ENCODE data around the gene MAP7D3. TPM values are rescaled to one million over a fixed set of nuclear protein-coding genes. Genes with fewer than 3 reads are reported as not detected.
"Not testable (repeated sequence)": the region's sequence is repeated elsewhere in the genome, so short reads cannot be mapped to it uniquely, and the experiment has no call there.

Gene MAP7D3
- total and polyA plus RNA-seq, 2 donors: 9.2 to 9.4 TPM

DNA sequence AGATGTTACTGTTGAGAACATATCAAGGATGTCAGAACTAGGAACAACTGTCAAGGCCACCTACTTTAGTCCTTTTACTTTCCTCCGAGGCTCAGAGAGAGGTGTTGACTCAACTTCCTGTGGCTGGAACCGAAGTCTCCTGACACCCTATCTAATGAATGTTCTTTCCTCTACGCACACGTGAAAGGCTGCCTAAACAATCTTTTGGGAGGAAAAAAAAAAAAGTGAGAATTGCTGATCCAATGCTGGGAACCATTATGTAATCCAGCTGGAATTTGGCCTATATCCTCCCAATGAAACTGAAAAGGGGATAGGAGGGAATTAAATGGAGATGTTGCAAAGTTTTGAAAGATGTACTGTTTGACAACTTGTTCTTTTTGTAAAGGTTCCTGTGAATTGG, 8.3 kb upstream of the MAP7D3 start:
- H3K27me3 ChIP-seq (ENCODE audit: control insufficient read depth in 2 of 2, insufficient read depth in 1 of 2, low read length in 1 of 2): no peaks in the 10 kb centered on the region
- H3K4me1 ChIP-seq (ENCODE audit: control insufficient read depth in 2 of 2, insufficient read depth in 2 of 2, low read length in 2 of 2): no peaks in the 10 kb centered on the region
- no peaks in the 10 kb centered on the region for H3K9me3 ChIP-seq (ENCODE audit: control insufficient read depth in 2 of 2, insufficient read depth in 1 of 2, low read length in 1 of 2)
- peak in 1 of 9 donors; percentile 15 for DNase-seq (ENCODE audit: low read depth in 6 of 9, low spot score in 9 of 9)
- no peak overlapping the region for H3K4me3 ChIP-seq (ENCODE audit: low read length in 2 of 2)
- no peak overlapping the region for H3K27ac ChIP-seq (ENCODE audit: low read depth in 1 of 2, low read length in 1 of 2)
- H3K36me3 ChIP-seq (ENCODE audit: control insufficient read depth in 2 of 2, insufficient read depth in 2 of 2, low read length in 1 of 2): no peaks in the 10 kb centered on the region
- 17% methylated on average over 4 of the region's 4 CpGs for WGBS

DNA sequence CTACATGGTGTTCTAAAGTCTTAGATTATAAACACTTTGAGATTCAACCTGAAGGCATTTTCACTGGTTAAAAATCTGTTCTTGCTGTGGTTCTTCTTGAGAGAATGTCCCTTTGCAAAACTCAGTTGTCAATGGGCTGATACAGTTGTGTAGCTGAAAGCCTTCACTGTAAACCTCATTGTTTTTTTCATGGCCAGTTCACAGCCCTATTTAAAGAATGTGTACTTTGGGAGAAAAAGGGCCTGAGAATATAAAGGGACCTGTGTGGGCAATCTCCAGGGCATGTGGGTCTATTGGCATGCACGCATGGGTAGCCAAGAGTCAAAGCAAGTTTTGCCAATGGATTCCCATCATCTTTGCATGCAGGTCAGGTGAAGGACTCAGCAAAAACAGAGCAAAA, 7.8 kb upstream of the MAP7D3 start:
- DNase-seq (ENCODE audit: low read depth in 6 of 9, low spot score in 9 of 9): no peak
- no peaks in the 10 kb centered on the region for H3K36me3 ChIP-seq (ENCODE audit: control insufficient read depth in 2 of 2, insufficient read depth in 2 of 2, low read length in 1 of 2)
- H3K27ac ChIP-seq (ENCODE audit: low read depth in 1 of 2, low read length in 1 of 2): no peak overlapping the region
- H3K4me3 ChIP-seq (ENCODE audit: low read length in 2 of 2): no peak overlapping the region
- no peaks in the 10 kb centered on the region for H3K9me3 ChIP-seq (ENCODE audit: control insufficient read depth in 2 of 2, insufficient read depth in 1 of 2, low read length in 1 of 2)
- no peaks in the 10 kb centered on the region for H3K4me1 ChIP-seq (ENCODE audit: control insufficient read depth in 2 of 2, insufficient read depth in 2 of 2, low read length in 2 of 2)
- H3K27me3 ChIP-seq (ENCODE audit: control insufficient read depth in 2 of 2, insufficient read depth in 1 of 2, low read length in 1 of 2): no peaks in the 10 kb centered on the region
- WGBS: 89% methylated on average over 1 of the region's 1 CpG

DNA sequence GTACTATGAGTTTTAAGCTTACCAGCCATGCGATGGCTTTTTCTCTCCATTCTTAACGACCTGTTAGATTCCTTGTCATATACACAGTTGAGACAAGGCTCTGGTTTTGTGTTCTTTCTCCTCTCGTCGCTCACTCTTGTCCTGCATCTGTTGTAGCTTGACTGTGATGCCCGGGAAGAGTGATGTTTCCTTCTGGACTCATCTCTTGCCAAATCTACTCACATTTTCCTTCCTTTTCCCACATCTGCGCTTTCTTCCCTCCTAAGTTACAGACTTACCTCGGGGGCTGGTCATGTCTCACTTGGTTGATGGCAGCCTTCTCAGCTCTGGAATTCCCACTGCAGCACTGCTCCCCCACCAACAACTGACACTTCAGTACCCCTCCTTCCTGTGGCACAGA, 4.8 kb upstream of the MAP7D3 start:
- H3K27me3 ChIP-seq (ENCODE audit: control insufficient read depth in 2 of 2, insufficient read depth in 1 of 2, low read length in 1 of 2): no peaks in the 10 kb centered on the region
- H3K36me3 ChIP-seq (ENCODE audit: control insufficient read depth in 2 of 2, insufficient read depth in 2 of 2, low read length in 1 of 2): no peaks in the 10 kb centered on the region
- H3K4me1 ChIP-seq (ENCODE audit: control insufficient read depth in 2 of 2, insufficient read depth in 2 of 2, low read length in 2 of 2): peaks cover 0 to 3% of the 10 kb centered on the region in 2 donors
- no peak overlapping the region for H3K27ac ChIP-seq (ENCODE audit: low read depth in 1 of 2, low read length in 1 of 2)
- no peak overlapping the region for H3K4me3 ChIP-seq (ENCODE audit: low read length in 2 of 2)
- no peak for DNase-seq (ENCODE audit: low read depth in 6 of 9, low spot score in 9 of 9)
- WGBS: 87% methylated on average over 7 of the region's 7 CpGs
- H3K9me3 ChIP-seq (ENCODE audit: control insufficient read depth in 2 of 2, insufficient read depth in 1 of 2, low read length in 1 of 2): no peaks in the 10 kb centered on the region

DNA sequence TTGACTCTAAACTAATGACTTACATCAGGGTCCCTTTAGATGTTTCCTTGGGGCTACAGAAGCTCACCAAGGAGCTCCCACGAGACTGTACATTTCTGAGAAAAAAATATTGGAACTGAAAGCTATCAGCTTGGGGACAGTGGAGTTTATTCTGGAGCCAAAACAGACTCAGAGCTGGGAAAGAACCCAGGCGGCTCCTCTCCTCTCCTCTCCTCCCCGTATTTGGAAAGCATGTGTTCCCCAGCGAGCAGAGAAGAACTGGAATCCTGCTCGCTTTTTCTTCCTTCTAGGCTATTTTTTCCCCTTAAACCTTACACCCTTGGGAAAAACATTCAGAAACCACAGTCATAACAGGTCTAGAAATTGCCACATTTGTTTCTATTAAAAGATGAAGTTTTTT, 4.3 kb upstream of the MAP7D3 start:
- DNase-seq (ENCODE audit: low read depth in 6 of 9, low spot score in 9 of 9): no peak
- H3K27ac ChIP-seq (ENCODE audit: low read depth in 1 of 2, low read length in 1 of 2): no peak overlapping the region
- peaks cover 0 to 3% of the 10 kb centered on the region in 2 donors for H3K4me1 ChIP-seq (ENCODE audit: control insufficient read depth in 2 of 2, insufficient read depth in 2 of 2, low read length in 2 of 2)
- H3K36me3 ChIP-seq (ENCODE audit: control insufficient read depth in 2 of 2, insufficient read depth in 2 of 2, low read length in 1 of 2): no peaks in the 10 kb centered on the region
- WGBS: 92% methylated on average over 5 of the region's 5 CpGs
- no peaks in the 10 kb centered on the region for H3K9me3 ChIP-seq (ENCODE audit: control insufficient read depth in 2 of 2, insufficient read depth in 1 of 2, low read length in 1 of 2)
- H3K4me3 ChIP-seq (ENCODE audit: low read length in 2 of 2): no peak overlapping the region
- H3K27me3 ChIP-seq (ENCODE audit: control insufficient read depth in 2 of 2, insufficient read depth in 1 of 2, low read length in 1 of 2): peaks cover 0 to under 1% of the 10 kb centered on the region in 2 donors

DNA sequence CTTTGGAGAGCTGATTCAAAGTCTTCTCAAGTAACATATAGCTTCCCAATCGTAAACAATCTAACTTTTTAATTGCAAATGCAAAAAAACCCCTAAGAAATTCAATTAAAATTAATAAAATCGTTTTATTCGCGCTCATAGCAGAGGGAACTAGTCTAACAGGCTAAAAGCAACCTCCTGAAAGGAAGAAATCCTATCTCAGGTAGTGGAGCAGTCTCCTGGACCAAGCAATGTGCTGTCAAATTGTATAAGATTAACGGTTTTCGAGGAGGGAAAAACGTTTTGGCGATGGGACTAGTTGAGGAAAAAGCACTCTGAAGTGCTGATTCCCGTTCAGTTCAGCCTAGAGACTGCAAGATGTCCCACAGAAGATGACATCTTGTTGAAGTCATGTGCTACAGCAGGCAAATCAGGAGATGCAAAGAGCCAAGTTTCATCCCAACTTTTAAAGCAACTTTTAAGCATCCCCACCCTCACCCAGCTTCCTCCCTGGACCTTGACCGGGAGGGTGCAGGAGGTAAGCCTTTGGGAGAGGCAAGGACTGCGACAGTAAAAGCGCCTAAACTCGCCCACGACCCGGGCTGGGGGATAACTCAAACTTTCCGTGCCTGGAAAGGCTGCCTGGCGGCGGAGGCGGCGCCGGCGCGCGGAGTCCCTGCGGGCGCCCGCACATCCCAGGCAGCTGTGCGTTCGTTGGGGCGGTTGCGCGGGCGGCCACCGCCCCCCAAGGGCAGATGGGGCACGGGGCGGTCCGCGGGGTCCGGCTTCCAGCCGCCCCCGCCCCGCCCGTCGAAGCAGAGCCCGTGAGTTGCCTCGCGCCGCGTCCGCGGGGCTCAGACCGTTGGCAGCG, 784 bp downstream of the MAP7D3 start:
- peaks cover 0 to 7% of the 10 kb centered on the region in 2 donors for H3K4me1 ChIP-seq (ENCODE audit: control insufficient read depth in 2 of 2, insufficient read depth in 2 of 2, low read length in 2 of 2)
- no peaks in the 10 kb centered on the region for H3K9me3 ChIP-seq (ENCODE audit: control insufficient read depth in 2 of 2, insufficient read depth in 1 of 2, low read length in 1 of 2)
- 8% methylated on average over 53 of the region's 53 CpGs for WGBS
- DNase-seq (ENCODE audit: low read depth in 6 of 9, low spot score in 9 of 9): peak in 3 of 9 donors; percentile 6 to 29 (median 17)
- no peaks in the 10 kb centered on the region for H3K36me3 ChIP-seq (ENCODE audit: control insufficient read depth in 2 of 2, insufficient read depth in 2 of 2, low read length in 1 of 2)
- peaks cover 0 to 2% of the 10 kb centered on the region in 2 donors for H3K27me3 ChIP-seq (ENCODE audit: control insufficient read depth in 2 of 2, insufficient read depth in 1 of 2, low read length in 1 of 2)
- H3K4me3 ChIP-seq (ENCODE audit: low read length in 2 of 2): peak overlapping the region; percentile 53 to 70
- no peak overlapping the region for H3K27ac ChIP-seq (ENCODE audit: low read depth in 1 of 2, low read length in 1 of 2)

DNA sequence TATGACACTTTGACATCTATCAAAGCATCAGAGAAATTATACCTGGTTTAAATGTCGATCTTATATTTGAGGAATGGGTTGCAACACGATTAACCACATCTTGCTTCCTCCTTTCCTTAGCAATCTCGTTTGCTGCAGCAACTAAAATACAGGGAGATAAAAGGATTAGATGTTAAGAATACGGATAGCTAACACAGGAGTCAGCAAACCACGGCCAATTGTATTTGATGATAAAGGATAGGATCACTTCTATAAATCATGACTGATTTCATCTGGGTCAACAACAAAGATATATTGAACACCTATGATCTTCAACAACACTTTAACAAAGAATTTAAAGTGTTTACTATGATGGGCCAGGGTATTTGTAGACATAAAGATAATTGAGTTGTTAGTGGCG, 5.0 kb downstream of the MAP7D3 start:
- Histone ChIP-seq H3K4me1 (ENCODE audit: control insufficient read depth in 2 of 2, insufficient read depth in 2 of 2, low read length in 2 of 2) (peaks cover 0 to 4% of the 10 kb centered on the region in 2 donors), H3K27ac (ENCODE audit: low read depth in 1 of 2, low read length in 1 of 2) (no peak overlapping the region), H3K27me3 (ENCODE audit: control insufficient read depth in 2 of 2, insufficient read depth in 1 of 2, low read length in 1 of 2) (peaks cover 0 to 2% of the 10 kb centered on the region in 2 donors), H3K4me3 (ENCODE audit: low read length in 2 of 2) (no peak overlapping the region), H3K36me3 (ENCODE audit: control insufficient read depth in 2 of 2, insufficient read depth in 2 of 2, low read length in 1 of 2) (peaks cover 7 to 18% of the 10 kb centered on the region in 2 donors), H3K9me3 (ENCODE audit: control insufficient read depth in 2 of 2, insufficient read depth in 1 of 2, low read length in 1 of 2) (no peaks in the 10 kb centered on the region)
- no peak for DNase-seq (ENCODE audit: low read depth in 6 of 9, low spot score in 9 of 9)
- 90% methylated on average over 6 of the region's 6 CpGs for WGBS

DNA sequence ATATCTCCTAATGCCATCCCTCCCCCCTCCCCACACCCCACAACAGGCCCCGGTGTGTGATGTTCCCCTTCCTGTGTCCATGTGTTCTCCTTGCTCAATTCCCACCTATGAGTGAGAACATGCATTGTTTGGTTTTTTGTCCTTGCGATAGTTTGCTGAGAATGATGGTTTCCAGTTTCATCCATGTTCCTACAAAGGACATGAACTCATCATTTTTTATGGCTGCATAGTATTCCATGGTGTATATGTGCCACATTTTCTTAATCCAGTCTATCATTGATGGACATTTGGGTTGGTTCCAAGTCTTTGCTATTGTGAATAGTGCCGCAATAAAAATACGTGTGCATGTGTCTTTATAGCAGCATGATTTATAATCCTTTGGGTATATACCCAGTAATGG, 13.4 kb downstream of the MAP7D3 start:
- not testable (repeated sequence) for H3K27me3 ChIP-seq (ENCODE audit: control insufficient read depth in 2 of 2, insufficient read depth in 1 of 2, low read length in 1 of 2); H3K27ac ChIP-seq (ENCODE audit: low read depth in 1 of 2, low read length in 1 of 2); DNase-seq (ENCODE audit: low read depth in 6 of 9, low spot score in 9 of 9); H3K9me3 ChIP-seq (ENCODE audit: control insufficient read depth in 2 of 2, insufficient read depth in 1 of 2, low read length in 1 of 2); H3K4me3 ChIP-seq (ENCODE audit: low read length in 2 of 2); H3K4me1 ChIP-seq (ENCODE audit: control insufficient read depth in 2 of 2, insufficient read depth in 2 of 2, low read length in 2 of 2)
- peaks cover 0 to 14% of the 10 kb centered on the region in 2 donors for H3K36me3 ChIP-seq (ENCODE audit: control insufficient read depth in 2 of 2, insufficient read depth in 2 of 2, low read length in 1 of 2)
- 96% methylated on average over 3 of the region's 4 CpGs for WGBS

DNA sequence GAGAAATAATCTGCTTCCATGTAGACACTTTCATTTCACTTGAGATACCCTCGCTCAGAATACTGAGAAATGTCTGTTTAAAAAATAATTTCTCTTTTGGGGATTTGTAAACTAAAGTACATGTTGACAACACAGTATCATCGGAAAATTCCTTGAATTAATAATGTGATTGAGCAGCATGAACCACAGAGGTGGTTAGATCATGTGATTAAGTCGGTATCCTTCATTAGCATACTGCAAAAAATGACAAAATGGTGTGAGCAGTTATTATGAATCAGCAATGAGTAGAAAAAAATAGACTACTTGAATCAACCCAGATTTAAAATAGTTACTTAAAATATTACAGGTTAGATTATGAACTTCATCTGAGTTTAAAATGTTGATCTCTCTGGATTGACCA, 14.1 kb downstream of the MAP7D3 start:
- Histone ChIP-seq H3K27ac (ENCODE audit: low read depth in 1 of 2, low read length in 1 of 2) (no peak overlapping the region), H3K36me3 (ENCODE audit: control insufficient read depth in 2 of 2, insufficient read depth in 2 of 2, low read length in 1 of 2) (peaks cover 0 to 9% of the 10 kb centered on the region in 2 donors), H3K4me3 (ENCODE audit: low read length in 2 of 2) (no peak overlapping the region), H3K4me1 (ENCODE audit: control insufficient read depth in 2 of 2, insufficient read depth in 2 of 2, low read length in 2 of 2) (no peaks in the 10 kb centered on the region), H3K27me3 (ENCODE audit: control insufficient read depth in 2 of 2, insufficient read depth in 1 of 2, low read length in 1 of 2) (no peaks in the 10 kb centered on the region), H3K9me3 (ENCODE audit: control insufficient read depth in 2 of 2, insufficient read depth in 1 of 2, low read length in 1 of 2) (no peaks in the 10 kb centered on the region)
- DNase-seq (ENCODE audit: low read depth in 6 of 9, low spot score in 9 of 9): no peak
- 90% methylated on average over 3 of the region's 3 CpGs for WGBS

DNA sequence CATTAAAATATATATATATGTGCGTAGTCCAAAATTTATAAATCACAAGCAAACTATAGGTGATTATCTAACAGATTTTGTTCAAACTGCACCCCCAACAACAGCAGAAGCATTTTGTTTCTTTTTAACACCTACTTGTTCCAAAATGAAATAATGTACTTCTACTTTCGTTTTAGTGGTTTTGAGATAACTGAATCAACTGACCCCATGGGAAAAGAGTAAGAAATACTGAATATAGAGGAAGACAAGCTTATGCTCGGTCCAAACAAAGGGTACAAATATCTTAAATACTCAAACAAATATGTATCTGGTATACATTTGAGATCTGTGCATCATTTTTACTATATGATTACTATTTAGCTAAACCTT, 22.4 kb downstream of the MAP7D3 start:
- Histone ChIP-seq H3K27ac (ENCODE audit: low read depth in 1 of 2, low read length in 1 of 2) (no peak overlapping the region), H3K4me1 (ENCODE audit: control insufficient read depth in 2 of 2, insufficient read depth in 2 of 2, low read length in 2 of 2) (no peaks in the 10 kb centered on the region), H3K27me3 (ENCODE audit: control insufficient read depth in 2 of 2, insufficient read depth in 1 of 2, low read length in 1 of 2) (no peaks in the 10 kb centered on the region), H3K9me3 (ENCODE audit: control insufficient read depth in 2 of 2, insufficient read depth in 1 of 2, low read length in 1 of 2) (no peaks in the 10 kb centered on the region), H3K4me3 (ENCODE audit: low read length in 2 of 2) (no peak overlapping the region), H3K36me3 (ENCODE audit: control insufficient read depth in 2 of 2, insufficient read depth in 2 of 2, low read length in 1 of 2) (peaks cover 9 to 26% of the 10 kb centered on the region in 2 donors)
- 71% methylated on average over 3 of the region's 3 CpGs for WGBS
- DNase-seq (ENCODE audit: low read depth in 6 of 9, low spot score in 9 of 9): no peak

Data from thymus (tissue), 11 donors.